ENCODE data around the gene PABPN1L. TPM values are rescaled to one million over a fixed set of nuclear protein-coding genes. Genes with fewer than 3 reads are reported as not detected.
A peak's percentile ranks its signal among the peaks of the same experiment; 100 is the strongest.

Gene PABPN1L
- total and polyA plus RNA-seq, 2 of the 8 experiments (the other 6 are each of a cell fraction or from before 2014, with no cell fraction given) = not detected

DNA sequence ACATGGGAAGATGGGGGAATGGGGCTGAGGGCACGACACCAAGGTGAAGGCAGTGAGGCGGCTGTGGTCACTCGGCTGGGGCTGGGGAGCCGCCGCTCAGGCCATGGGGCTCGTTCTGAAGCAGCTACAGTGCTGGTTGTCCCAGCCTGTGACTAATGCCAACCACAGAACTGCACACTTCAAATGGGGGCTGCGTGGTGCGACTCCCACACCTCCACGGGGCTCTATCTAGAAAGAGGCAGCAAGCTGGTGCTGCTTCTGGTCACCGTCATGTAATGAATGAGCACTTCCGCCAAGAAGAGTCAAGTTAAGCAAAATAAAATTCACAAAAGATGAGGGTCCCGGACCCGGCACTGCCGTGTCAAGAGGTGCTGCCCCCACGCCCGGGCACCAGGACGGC, 29.7 kb downstream of the PABPN1L start:
- Histone ChIP-seq H3K9me3 (ENCODE audit: insufficient read depth in 2 of 2, low read depth in 1 of 2, low read length in 1 of 2) (no peaks in the 10 kb centered on the region), H2BK120ac (replicated peaks; ENCODE audit: low read depth, low read length) (no peak overlapping the region), H2AK5ac (ENCODE audit: low read depth, low read length) (no peak overlapping the region), H3K56ac (replicated peaks; ENCODE audit: insufficient read length, low read depth, low read length) (no peak overlapping the region), H4K5ac (ENCODE audit: insufficient read length, low read depth, low read length) (no peak overlapping the region), H3K14ac (ENCODE audit: insufficient read length) (no peak overlapping the region), H3K4me1 (replicated peaks in 1 of 4; ENCODE audit: control insufficient read depth in 3 of 4, insufficient read depth in 4 of 4, low read length in 3 of 4) (0 out of 7 replicates have a peak, but pooled peaks cover 0 to 2% (median 0%) of the 10 kb centered on the region in 4 experiments), H2BK5ac (ENCODE audit: low read depth, low read length) (no peak overlapping the region), H3K18ac (ENCODE audit: extremely low read depth, low read length) (no peak overlapping the region), H2BK12ac (ENCODE audit: low read depth, low read length) (no peak overlapping the region), H4K8ac (ENCODE audit: extremely low read depth, insufficient read depth, low read length) (peak overlapping the region; percentile 25; the same call in 1 of the 2 replicates), H3K79me2 (ENCODE audit: control insufficient read depth in 1 of 2, insufficient read depth in 2 of 2, low read length in 2 of 2) (no peaks in the 10 kb centered on the region), H3K4me2 (ENCODE audit: insufficient read depth in 1 of 2, low read depth in 2 of 2, low read length in 2 of 2) (no peak overlapping the region), H3K23me2 (ENCODE audit: low read depth, low read length) (no peaks in the 10 kb centered on the region), H2BK15ac (ENCODE audit: low read length) (no peak overlapping the region), H3K27me3 (replicated peaks in 1 of 4; ENCODE audit: control insufficient read depth in 3 of 4, extremely low read depth in 1 of 4, insufficient read depth in 3 of 4, low read length in 3 of 4) (no peaks in the 10 kb centered on the region), H4K91ac (replicated peaks; ENCODE audit: insufficient read length, low read length) (no peak overlapping the region), H2BK20ac (ENCODE audit: low read length) (no peak overlapping the region), H4K20me1 (replicated peaks in 1 of 2; ENCODE audit: control insufficient read depth in 1 of 2, insufficient read depth in 2 of 2, low read length in 2 of 2) (no peaks in the 10 kb centered on the region), H3K4me3 (ENCODE audit: extremely low read depth in 1 of 4, insufficient read depth in 2 of 4, low read depth in 3 of 4, low read length in 4 of 4) (no peak overlapping the region), H2AFZ (ENCODE audit: low read length) (no peak overlapping the region), H3K4ac (replicated peaks; ENCODE audit: insufficient read length, low read depth, low read length) (no peak overlapping the region), H3K36me3 (ENCODE audit: control insufficient read depth in 2 of 4, insufficient read depth in 4 of 4, low read length in 3 of 4) (peaks cover 0 to 7% (median under 1%) of the 10 kb centered on the region in 4 experiments; a peak in 2 of 8 replicates), H3K9ac (replicated peaks in 1 of 4; ENCODE audit: extremely low read depth in 1 of 4, low read depth in 3 of 4, low read length in 3 of 4) (no peak overlapping the region), H3K27ac (ENCODE audit: low read depth, low read length) (no peak overlapping the region), H3K79me1 (ENCODE audit: low read depth, low read length) (no peaks in the 10 kb centered on the region), H3K23ac (ENCODE audit: insufficient read length) (no peak overlapping the region)
- POLR2A ChIA-PET (ENCODE audit: partially characterized antibody) = no interaction called here
- CTCF ChIA-PET (ENCODE audit: partially characterized antibody) = no interaction called here
- WGBS, 2 experiments (ENCODE audit: extremely low coverage in 1 of 2, insufficient coverage in 1 of 2, insufficient read length in 1 of 2, insufficient replicate concordance in 2 of 2, low coverage in 1 of 2, low lambda C conversion rate in 2 of 2, missing lambda C conversion rate in 1 of 2) = 92% methylated on average over 17 of the region's 17 CpGs; no CpG with 5 or more reads in 1 of the 2 experiments
- TF ChIP-seq YY1 (IDR thresholded peaks at IDR 0.05; ENCODE audit: low read depth, low read length) = no peak
- DNase-seq (ENCODE audit: low read depth in 1 of 2, low spot score in 2 of 2) (no peak), FAIRE-seq (no peak)

Data from H1 (cell line).